ENCODE data around the gene SAMHD1.

GRCh38 chr20:36891211-36891610 lies 60.3 kb downstream of the SAMHD1 start:
- TF ChIP-seq POLR2A (IDR thresholded peaks at IDR 0.05; ENCODE audit: low read depth, low read length) (no peak), POLR2AphosphoS5 (IDR thresholded peaks at IDR 0.05; ENCODE audit: low read depth, low read length) (no peak), TAF1 (IDR thresholded peaks at IDR 0.05; ENCODE audit: borderline replicate concordance, low read depth, low read length) (no peak)

All from GM12892 (cell line).